GM18511 (cell line): Measurements from ENCODE around the gene ZBTB16.
A peak's percentile ranks its signal among the peaks of the same experiment; 100 is the strongest.

ENCODE experiments used
- ATAC-seq: cut with Tn5 transposase; IDR thresholded peaks from one replicate; pipeline ENCODE4 v1.9.1; 2021; ENCODE audit warnings: mild to moderate bottlenecking, moderate library complexity; ENCODE audit not compliant: unreplicated experiment

Gene ZBTB16

DNA sequence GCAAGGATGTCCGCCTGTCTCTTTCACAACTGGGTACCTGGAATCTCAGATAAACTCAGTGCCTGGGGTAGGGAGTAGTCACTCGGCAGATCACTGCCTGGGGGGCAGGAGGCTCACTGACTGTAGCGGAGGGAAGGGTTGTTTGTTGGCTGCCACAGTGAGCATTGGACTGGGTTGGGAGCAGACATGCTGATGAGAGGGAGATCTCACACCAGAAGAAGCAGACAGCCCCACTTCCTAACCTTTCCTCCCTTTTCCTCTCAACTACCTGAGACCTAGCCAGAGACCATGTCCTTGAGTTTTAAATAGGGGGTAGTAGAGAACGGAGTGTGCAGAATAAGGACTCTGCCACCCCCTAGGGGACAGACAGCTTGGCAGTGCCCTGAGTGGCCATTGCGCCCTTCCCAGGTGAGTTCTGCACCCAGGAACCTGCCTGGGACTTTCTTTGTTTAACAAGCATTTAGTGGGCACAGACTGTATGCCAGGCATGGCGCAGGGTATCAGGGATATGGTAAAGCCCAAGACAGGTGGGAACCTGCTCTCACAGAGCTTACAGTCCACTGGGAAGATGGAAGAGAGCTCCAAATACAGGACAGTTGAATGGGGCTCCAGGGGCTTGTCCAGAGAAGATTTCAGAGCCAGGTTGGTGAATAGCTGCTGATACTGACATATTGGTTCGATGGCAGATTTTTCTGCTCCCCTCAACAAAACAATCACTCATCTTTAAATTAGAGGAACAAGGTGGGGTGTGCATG, 121.0 kb downstream of the ZBTB16 start:
- ATAC-seq, result no peak

GRCh38 chr11:114181195-114181594, 121.7 kb downstream of the ZBTB16 start:
- ATAC-seq, result no peak

- ATAC-seq, result no peak
These were observed 122.2 kb downstream of the ZBTB16 start for GRCh38 chr11:114181752-114182151.

GRCh38 chr11:114182471-114183043, 123.0 kb downstream of the ZBTB16 start:
- no peak for ATAC-seq

GRCh38 chr11:114183044-114183511, 123.6 kb downstream of the ZBTB16 start:
- ATAC-seq, result no peak

GRCh38 chr11:114185436-114185835, 125.9 kb downstream of the ZBTB16 start:
- ATAC-seq, result no peak

DNA sequence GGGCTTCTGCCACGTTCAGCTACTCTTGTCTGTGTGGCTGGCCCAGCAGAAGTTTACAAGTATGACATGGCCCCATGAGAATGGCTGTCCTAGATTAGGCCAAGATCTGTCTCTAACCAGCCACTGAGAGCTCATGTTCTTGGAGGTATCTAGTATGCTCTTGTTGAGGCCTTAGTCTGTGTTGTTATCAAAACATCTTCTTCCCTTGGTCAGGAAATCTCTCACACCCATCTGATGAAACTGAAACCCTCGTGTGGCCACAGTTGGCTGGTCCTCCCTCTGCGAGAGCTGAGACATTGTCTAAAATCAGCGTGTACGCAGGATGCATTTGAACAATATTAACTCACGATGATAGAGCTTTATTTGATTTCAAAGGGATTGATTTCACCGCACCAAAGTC, 127.7 kb downstream of the ZBTB16 start:
- peak; percentile 64 for ATAC-seq

DNA sequence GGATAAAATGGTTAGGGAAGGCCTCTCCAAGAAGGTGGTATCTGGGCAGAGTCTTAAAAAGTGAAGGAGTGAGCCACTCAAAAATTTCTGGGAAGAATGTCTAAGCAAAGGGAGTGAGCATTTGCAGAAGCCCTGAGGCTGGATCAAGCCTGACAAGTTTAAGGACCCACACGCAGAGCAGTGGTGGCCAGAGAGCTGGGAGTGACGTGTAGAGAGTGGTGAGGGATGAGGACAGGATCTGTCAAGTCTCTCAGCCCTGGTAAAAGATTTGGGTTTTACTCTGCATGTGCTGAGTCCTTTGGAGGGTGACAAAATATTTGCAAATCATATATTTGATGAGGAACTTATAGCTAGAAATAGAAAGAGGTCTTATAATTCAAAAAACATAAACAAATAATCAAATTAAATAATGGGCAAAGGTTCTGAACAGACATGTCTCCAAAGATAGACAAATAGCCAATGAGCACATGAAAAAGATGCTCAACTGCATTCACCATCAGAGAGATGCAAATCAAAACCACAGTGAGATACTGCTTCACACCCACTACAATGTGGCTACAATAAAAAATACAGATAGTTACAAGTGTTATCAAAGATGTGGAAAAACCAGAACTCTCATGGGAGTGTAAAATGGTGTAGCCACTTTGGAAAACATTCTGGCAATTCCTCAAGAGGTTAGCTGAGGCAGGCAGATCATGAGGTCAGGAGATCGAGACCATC, 129.5 kb downstream of the ZBTB16 start:
- ATAC-seq, result no peak

GRCh38 chr11:114190630-114191029, 131.1 kb downstream of the ZBTB16 start:
- no peak for ATAC-seq

DNA sequence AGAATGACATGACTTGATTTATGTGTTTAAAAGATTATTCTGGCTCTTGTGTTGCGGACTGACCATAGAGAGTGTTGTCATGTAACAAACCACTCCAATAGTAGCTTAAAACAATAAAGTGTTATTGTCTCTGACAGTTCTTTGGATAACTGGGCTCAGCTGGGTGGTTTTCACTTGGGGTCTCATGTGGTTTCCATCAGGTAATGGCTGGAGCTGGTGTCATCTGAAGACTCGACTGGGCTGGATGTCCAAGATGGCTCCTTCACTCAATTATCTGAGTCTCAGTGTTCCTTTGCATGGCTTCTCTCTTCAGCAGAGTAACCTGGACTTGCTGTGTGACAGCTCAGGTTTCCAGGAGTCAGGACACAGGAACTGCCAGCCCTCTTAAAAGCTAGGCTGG, 132.4 kb downstream of the ZBTB16 start:
- no peak for ATAC-seq

- ATAC-seq, result no peak
These were observed 133.4 kb downstream of the ZBTB16 start for GRCh38 chr11:114192841-114193389.

DNA sequence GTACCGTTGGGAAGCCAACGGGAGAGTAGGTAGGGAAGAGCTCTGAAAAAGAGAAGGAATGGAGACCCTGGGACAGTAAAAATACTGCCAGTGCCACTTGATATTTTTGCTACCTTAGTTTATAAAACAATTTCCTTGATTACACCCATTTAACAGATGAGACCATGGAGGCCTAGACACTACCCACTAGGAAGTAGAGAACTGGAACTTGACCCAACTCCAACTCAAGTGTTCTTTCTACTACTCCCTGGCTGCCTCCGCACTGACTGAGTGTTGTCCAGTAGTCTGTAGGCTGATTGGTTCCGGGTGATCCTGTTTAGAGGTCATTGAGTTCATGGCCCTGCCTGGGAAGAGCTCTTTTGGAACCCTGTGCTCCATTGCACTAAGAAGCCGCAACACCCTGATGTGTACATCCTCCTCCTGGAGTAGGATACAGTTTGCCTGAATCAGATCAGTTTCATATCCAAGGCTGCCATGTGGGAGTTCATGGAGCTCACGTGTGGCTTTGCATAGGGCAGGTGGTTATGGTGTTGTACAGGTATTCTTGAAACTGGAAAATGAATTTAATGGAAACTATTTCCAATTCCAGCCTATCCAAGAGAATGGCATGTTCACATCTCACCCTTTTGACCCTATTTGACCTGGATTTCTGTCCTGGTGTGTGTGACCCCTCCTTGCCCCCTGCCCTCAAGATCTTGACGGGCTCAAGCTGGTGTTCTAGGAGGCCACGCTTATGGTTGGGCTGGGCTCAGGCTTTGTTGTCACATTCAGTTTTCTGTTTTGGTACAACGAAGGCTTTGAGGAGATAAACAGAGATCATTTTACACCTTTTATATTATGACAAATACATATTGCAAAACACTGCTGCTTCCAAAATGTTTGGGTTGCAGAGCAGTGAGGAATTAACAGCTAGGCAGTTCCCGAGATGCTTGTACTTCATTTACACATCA, 134.5 kb downstream of the ZBTB16 start:
- ATAC-seq, result no peak

GRCh38 chr11:114194702-114195101, 135.2 kb downstream of the ZBTB16 start:
- no peak for ATAC-seq

- ATAC-seq, result no peak
These were observed 135.6 kb downstream of the ZBTB16 start for GRCh38 chr11:114195151-114195550.

- no peak for ATAC-seq
These were observed 136.6 kb downstream of the ZBTB16 start for GRCh38 chr11:114195981-114196731.

DNA sequence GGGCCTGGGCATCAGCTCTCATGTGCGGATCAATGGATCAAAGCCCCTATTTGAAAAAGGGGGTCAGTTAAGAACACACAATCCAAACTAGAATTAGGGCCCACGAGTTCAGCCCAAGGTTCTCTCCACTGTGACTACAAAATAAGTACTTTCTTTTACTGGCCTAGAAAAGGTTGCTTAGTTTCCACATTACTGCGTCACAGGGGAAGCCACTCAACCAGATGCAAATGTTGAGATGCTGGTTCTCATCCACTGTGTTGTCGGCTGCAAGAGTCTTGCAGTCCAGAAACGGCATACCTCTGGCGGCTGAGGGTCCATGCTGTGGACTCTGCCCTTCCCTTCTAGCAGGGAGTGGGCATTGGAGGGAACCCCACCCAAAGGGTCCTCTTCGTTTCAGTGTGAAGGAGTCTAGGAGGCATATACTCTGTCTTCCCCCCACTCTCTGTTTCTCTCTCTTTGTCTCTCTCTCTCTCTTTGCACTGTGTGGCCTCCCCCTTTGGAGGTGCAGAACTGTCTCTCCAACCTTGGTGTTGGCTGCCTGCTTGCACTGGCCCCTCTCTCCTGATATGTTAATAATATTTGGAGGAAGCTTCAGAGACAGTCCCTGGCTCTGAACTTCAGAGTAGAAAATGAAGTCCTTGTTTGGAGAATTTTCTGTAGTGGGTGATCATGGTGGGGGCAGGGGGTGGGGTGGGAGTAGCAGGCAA, 137.6 kb downstream of the ZBTB16 start:
- ATAC-seq, result no peak

DNA sequence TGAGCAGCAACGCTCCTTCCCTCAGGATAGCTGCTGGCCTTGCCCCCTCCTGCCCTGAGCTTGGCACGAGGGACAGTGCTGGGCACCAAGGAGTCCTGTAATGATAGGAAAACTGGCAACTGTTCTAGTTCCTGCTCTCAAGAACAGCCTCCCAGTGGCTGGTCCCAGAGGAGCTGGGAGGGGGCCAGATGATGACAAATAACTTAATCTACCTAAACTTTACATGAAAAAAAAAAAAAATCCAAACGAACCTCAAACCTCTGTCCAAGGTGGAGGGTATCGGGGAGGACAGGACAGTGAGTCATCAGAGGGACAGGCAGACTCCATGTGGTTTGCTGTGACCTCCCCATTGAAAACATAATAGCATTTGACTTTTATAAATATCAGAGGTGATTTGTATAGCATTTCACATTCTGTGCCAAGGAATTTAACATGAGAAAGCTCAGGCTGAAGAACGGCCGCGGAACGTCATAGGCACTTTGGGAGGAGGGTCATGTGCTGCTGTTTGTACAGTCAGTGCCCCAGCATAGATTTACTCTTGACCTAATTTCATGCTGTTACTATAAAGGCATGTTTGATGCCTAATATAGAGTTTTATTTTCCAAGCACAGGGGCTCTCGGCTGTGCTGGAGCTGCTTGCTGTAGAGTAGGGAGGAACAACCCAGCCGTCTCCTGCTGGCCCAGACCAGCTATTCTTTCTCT, 138.4 kb downstream of the ZBTB16 start:
- no peak for ATAC-seq

- no peak for ATAC-seq
These were observed 139.5 kb downstream of the ZBTB16 start for GRCh38 chr11:114199051-114199450.
